HepG2 (cell line): ENCODE data around the gene MRPL38. TPM values are rescaled to one million over a fixed set of nuclear protein-coding genes. Genes with fewer than 3 reads are reported as not detected.
A peak's percentile ranks its signal among the peaks of the same experiment; 100 is the strongest.

ENCODE experiments used
- ELF1 ChIP-seq: sonication (generic); formaldehyde crosslinking; IDR thresholded peaks from 2 replicates; pipeline ENCODE4 v1.4.0; 2020; ENCODE audit warnings: missing genetic modification reagents
- FLYWCH1 ChIP-seq: sonication (generic); formaldehyde crosslinking; IDR thresholded peaks from 2 replicates; pipeline ENCODE4 v1.8.1; 2023; ENCODE audit warnings: mild to moderate bottlenecking, missing genetic modification reagents
- HDAC1 ChIP-seq: sonication (generic); formaldehyde crosslinking; IDR thresholded peaks from 2 replicates; pipeline ENCODE4 v1.5.1; 2020; ENCODE audit warnings: mild to moderate bottlenecking, missing genetic modification reagents
- HIVEP1 ChIP-seq: sonication (generic); formaldehyde crosslinking; IDR thresholded peaks from 2 replicates; pipeline ENCODE4 v1.4.0; 2020; ENCODE audit warnings: mild to moderate bottlenecking, missing genetic modification reagents
- NFIB ChIP-seq: sonication (generic); formaldehyde crosslinking; IDR thresholded peaks from 2 replicates; pipeline ENCODE4 v1.9.0; 2021; ENCODE audit warnings: missing genetic modification reagents, mild to moderate bottlenecking, borderline replicate concordance
- NR2F2 ChIP-seq: IDR thresholded peaks from 2 replicates; pipeline ENCODE4 v1.6.1; 2012; ENCODE audit warnings: low read depth, inconsistent platforms, borderline replicate concordance
- RAD21 ChIP-seq: fragments of 450-650 bp; formaldehyde crosslinking; IDR thresholded peaks from 2 replicates; pipeline ENCODE4 v1.5.0; 2020; ENCODE audit warnings: mild to moderate bottlenecking
- SSRP1 ChIP-seq: IDR thresholded peaks from 2 replicates; pipeline ENCODE4 v1.6.1; 2016; ENCODE audit warnings: control low read depth
- TOPORS ChIP-seq: sonication (generic); formaldehyde crosslinking; IDR thresholded peaks from 2 replicates; pipeline ENCODE4 v1.8.0; 2023; ENCODE audit warnings: mild to moderate bottlenecking, missing genetic modification reagents
- ZBTB7A ChIP-seq: sonication (generic); formaldehyde crosslinking; IDR thresholded peaks from 2 replicates; pipeline ENCODE4 v1.8.0; 2022; ENCODE audit warnings: mild to moderate bottlenecking, missing genetic modification reagents
- ZIK1 ChIP-seq: sonication (generic); formaldehyde crosslinking; IDR thresholded peaks from 2 replicates; pipeline ENCODE4 v1.5.0; 2020; ENCODE audit warnings: mild to moderate bottlenecking, low read depth, missing genetic modification reagents, borderline replicate concordance
- ZNF572 ChIP-seq: sonication (generic); formaldehyde crosslinking; IDR thresholded peaks from 2 replicates; pipeline ENCODE4 v1.5.1; 2020; ENCODE audit warnings: mild to moderate bottlenecking, missing genetic modification reagents
- ZNF616 ChIP-seq: sonication (generic); formaldehyde crosslinking; IDR thresholded peaks from 2 replicates; pipeline ENCODE4 v1.5.0; 2020; ENCODE audit warnings: low read depth, mild to moderate bottlenecking, missing genetic modification reagents
- polyA plus RNA-seq, 8 experiments: library from polyadenylated mRNA; depleted of rRNA in 3 of 8; stranded (reverse) in 7 of 8; unstranded in 1 of 8; fragments of >200 nt; fragmentation: Illumina TruSeq in 4 of 8; extraction: Trizol in 4 of 8; gene quantifications; 2 replicates each; pipeline versions ENCODE4 v1.2.1 to v1.2.3, GENCODE V29; 2011 to 2016; ENCODE audit warnings: low read depth in 4 of 8, missing spikeins in 1 of 8, mixed read lengths in 1 of 8; ENCODE audit not compliant: insufficient read depth in 1 of 8
- total RNA-seq, 5 experiments: library from RNA; depleted of rRNA; stranded (reverse); fragments of >200 nt; fragmentation: Illumina TruSeq; extraction: Trizol; gene quantifications; 2 replicates each; pipeline ENCODE4 v1.2.3, GENCODE V29; 2016; ENCODE audit warnings: low read depth in 1 of 5
- TF ChIP-seq, protein P1 (sequence below): sonication (generic); formaldehyde crosslinking; IDR thresholded peaks from 2 replicates; pipeline ENCODE4 v1.5.1; 2020; ENCODE audit warnings: missing genetic modification reagents, mild to moderate bottlenecking, borderline replicate concordance
- TF ChIP-seq, protein P2 (sequence below): sonication (generic); formaldehyde crosslinking; IDR thresholded peaks from 2 replicates; pipeline ENCODE4 v1.4.0; 2020; ENCODE audit warnings: missing genetic modification reagents, borderline replicate concordance
- TF ChIP-seq, protein P3 (sequence below): sonication (generic); formaldehyde crosslinking; IDR thresholded peaks from 2 replicates; pipeline ENCODE4 v1.5.0; 2020; ENCODE audit warnings: mild to moderate bottlenecking, missing genetic modification reagents
- TF ChIP-seq, protein P4 (sequence below): sonication (generic); formaldehyde crosslinking; conservative IDR thresholded peaks from 2 replicates; pipeline ENCODE4 v1.4.0; 2020; ENCODE audit warnings: missing genetic modification reagents
- TF ChIP-seq, protein P5 (sequence below): sonication (generic); formaldehyde crosslinking; IDR thresholded peaks from 2 replicates; pipeline ENCODE4 v1.5.0; 2020; ENCODE audit warnings: missing genetic modification reagents

The MRPL38 gene
- total and polyA plus RNA-seq, 2 of the 13 experiments (the other 11 are each of a cell fraction or from before 2014, with no cell fraction given): 83.7 to 125 TPM

DNA sequence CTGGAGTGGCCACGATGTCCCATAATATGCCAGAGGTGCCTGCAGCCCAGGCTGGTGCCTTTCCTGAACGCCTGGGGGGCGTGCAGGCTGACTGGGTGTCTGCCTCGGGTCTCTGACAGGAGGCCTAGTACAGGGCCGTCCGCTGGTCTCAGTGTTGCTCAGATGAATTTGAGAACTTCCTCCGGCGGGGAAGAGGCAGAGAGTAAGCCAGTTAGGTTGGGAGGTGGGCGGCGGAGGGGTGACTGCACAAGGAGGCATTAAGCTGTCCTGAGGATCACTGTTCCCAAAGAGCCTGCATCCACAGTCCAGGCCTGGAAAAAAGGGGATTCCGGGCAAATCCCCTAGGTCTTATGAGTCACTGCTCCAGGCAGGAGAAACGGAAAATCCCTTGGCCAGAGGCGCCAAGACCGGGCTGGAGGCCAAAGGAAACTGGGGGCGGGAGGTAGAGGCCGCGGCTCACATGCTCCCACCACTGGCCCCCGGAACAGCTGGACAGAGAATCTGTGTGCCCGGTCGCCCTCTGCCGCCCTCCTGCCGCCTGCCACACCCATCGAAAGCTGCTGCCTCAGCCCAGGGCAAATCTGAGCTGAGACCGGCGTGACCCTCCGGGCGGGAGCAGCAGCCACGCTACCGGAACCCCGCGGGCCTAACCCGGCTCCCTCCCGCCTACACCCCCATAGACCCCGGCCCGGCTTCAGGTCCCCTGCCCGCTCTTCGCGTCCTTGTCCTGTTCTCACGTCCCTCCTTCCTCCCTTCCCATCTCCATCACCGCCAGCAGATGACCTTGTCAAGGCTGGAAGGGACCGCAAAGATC lies 27.5 kb downstream of the MRPL38 start (continued):
- TF ChIP-seq, protein P1, sequence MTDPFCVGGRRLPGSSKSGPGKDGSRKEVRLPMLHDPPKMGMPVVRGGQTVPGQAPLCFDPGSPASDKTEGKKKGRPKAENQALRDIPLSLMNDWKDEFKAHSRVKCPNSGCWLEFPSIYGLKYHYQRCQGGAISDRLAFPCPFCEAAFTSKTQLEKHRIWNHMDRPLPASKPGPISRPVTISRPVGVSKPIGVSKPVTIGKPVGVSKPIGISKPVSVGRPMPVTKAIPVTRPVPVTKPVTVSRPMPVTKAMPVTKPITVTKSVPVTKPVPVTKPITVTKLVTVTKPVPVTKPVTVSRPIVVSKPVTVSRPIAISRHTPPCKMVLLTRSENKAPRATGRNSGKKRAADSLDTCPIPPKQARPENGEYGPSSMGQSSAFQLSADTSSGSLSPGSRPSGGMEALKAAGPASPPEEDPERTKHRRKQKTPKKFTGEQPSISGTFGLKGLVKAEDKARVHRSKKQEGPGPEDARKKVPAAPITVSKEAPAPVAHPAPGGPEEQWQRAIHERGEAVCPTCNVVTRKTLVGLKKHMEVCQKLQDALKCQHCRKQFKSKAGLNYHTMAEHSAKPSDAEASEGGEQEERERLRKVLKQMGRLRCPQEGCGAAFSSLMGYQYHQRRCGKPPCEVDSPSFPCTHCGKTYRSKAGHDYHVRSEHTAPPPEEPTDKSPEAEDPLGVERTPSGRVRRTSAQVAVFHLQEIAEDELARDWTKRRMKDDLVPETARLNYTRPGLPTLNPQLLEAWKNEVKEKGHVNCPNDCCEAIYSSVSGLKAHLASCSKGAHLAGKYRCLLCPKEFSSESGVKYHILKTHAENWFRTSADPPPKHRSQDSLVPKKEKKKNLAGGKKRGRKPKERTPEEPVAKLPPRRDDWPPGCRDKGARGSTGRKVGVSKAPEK (CRISPR knock-in tag): no peak; the same call in none of the 2 replicates
- TF ChIP-seq ZBTB7A (CRISPR knock-in tag) (no peak), ELF1 (CRISPR knock-in tag) (no peak; the same call in 1 of the 2 replicates), FLYWCH1 (CRISPR knock-in tag) (no peak), NR2F2 (no peak), SSRP1 (peak; percentile 79; the same call in 1 of the 2 replicates), TOPORS (0 out of 2 replicates have a peak, but pooled peaks have one; percentile 38), HIVEP1 (CRISPR knock-in tag) (peak; percentile 35), ZIK1 (CRISPR knock-in tag) (peak; percentile 9; the same call in 1 of the 2 replicates), NFIB (CRISPR knock-in tag) (0 out of 2 replicates have a peak, but pooled peaks have one; percentile 11), RAD21 (CRISPR knock-in tag) (no peak; the same call in 1 of the 2 replicates), ZNF616 (CRISPR knock-in tag) (no peak; the same call in 1 of the 2 replicates), HDAC1 (CRISPR knock-in tag) (peak; percentile 66), ZNF572 (CRISPR knock-in tag) (no peak)
- TF ChIP-seq, protein P2, sequence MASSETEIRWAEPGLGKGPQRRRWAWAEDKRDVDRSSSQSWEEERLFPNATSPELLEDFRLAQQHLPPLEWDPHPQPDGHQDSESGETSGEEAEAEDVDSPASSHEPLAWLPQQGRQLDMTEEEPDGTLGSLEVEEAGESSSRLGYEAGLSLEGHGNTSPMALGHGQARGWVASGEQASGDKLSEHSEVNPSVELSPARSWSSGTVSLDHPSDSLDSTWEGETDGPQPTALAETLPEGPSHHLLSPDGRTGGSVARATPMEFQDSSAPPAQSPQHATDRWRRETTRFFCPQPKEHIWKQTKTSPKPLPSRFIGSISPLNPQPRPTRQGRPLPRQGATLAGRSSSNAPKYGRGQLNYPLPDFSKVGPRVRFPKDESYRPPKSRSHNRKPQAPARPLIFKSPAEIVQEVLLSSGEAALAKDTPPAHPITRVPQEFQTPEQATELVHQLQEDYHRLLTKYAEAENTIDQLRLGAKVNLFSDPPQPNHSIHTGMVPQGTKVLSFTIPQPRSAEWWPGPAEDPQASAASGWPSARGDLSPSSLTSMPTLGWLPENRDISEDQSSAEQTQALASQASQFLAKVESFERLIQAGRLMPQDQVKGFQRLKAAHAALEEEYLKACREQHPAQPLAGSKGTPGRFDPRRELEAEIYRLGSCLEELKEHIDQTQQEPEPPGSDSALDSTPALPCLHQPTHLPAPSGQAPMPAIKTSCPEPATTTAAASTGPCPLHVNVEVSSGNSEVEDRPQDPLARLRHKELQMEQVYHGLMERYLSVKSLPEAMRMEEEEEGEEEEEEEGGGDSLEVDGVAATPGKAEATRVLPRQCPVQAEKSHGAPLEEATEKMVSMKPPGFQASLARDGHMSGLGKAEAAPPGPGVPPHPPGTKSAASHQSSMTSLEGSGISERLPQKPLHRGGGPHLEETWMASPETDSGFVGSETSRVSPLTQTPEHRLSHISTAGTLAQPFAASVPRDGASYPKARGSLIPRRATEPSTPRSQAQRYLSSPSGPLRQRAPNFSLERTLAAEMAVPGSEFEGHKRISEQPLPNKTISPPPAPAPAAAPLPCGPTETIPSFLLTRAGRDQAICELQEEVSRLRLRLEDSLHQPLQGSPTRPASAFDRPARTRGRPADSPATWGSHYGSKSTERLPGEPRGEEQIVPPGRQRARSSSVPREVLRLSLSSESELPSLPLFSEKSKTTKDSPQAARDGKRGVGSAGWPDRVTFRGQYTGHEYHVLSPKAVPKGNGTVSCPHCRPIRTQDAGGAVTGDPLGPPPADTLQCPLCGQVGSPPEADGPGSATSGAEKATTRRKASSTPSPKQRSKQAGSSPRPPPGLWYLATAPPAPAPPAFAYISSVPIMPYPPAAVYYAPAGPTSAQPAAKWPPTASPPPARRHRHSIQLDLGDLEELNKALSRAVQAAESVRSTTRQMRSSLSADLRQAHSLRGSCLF (CRISPR knock-in tag): no peak
- TF ChIP-seq, protein P3, sequence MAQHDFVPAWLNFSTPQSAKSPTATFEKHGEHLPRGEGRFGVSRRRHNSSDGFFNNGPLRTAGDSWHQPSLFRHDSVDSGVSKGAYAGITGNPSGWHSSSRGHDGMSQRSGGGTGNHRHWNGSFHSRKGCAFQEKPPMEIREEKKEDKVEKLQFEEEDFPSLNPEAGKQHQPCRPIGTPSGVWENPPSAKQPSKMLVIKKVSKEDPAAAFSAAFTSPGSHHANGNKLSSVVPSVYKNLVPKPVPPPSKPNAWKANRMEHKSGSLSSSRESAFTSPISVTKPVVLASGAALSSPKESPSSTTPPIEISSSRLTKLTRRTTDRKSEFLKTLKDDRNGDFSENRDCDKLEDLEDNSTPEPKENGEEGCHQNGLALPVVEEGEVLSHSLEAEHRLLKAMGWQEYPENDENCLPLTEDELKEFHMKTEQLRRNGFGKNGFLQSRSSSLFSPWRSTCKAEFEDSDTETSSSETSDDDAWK (CRISPR knock-in tag): no peak
- TF ChIP-seq, protein P4, sequence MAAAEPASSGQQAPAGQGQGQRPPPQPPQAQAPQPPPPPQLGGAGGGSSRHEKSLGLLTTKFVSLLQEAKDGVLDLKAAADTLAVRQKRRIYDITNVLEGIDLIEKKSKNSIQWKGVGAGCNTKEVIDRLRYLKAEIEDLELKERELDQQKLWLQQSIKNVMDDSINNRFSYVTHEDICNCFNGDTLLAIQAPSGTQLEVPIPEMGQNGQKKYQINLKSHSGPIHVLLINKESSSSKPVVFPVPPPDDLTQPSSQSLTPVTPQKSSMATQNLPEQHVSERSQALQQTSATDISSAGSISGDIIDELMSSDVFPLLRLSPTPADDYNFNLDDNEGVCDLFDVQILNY (CRISPR knock-in tag): no peak
- TF ChIP-seq, protein P5, sequence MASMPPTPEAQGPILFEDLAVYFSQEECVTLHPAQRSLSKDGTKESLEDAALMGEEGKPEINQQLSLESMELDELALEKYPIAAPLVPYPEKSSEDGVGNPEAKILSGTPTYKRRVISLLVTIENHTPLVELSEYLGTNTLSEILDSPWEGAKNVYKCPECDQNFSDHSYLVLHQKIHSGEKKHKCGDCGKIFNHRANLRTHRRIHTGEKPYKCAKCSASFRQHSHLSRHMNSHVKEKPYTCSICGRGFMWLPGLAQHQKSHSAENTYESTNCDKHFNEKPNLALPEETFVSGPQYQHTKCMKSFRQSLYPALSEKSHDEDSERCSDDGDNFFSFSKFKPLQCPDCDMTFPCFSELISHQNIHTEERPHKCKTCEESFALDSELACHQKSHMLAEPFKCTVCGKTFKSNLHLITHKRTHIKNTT: no peak; the same call in 1 of the 2 replicates
